Small intestine (tissue), 7 donors: ENCODE results near the gene ZNF653. TPM values are rescaled to one million over a fixed set of nuclear protein-coding genes. Genes with fewer than 3 reads are reported as not detected.
"Not testable (repeated sequence)": the region's sequence is repeated elsewhere in the genome, so short reads cannot be mapped to it uniquely, and the experiment has no call there.

ENCODE experiments used
- DNase-seq, 2 donors: peaks; one replicate each; pipeline versions ENCODE4 v3.0.0 to v3.0.0-alpha.2; 2013
- FAIRE-seq: peaks from 2 replicates; lab custom pipeline; 2012; peaks lifted over from hg19 to GRCh38; lab: Jason Lieb, UNC
- H3K27ac ChIP-seq, 3 donors: one replicate each; pipeline ENCODE4 v1.5.1; 2013; ENCODE audit warnings: low read length in 2 of 3, mild to moderate bottlenecking in 2 of 3, control low read depth in 1 of 3, inconsistent platforms in 1 of 3, low read depth in 1 of 3, moderate library complexity in 1 of 3
- H3K27me3 ChIP-seq, 3 donors: one replicate each; pipeline ENCODE4 v1.6.1; 2013; ENCODE audit warnings: low read length in 3 of 3, inconsistent platforms in 1 of 3; ENCODE audit not compliant: control insufficient read depth in 3 of 3, insufficient read depth in 3 of 3
- H3K36me3 ChIP-seq, 3 donors: one replicate each; pipeline ENCODE4 v1.6.1; 2013; ENCODE audit warnings: low read length in 3 of 3, inconsistent platforms in 1 of 3, low read depth in 1 of 3, mild to moderate bottlenecking in 1 of 3, moderate library complexity in 1 of 3; ENCODE audit not compliant: control insufficient read depth in 3 of 3, insufficient read depth in 2 of 3
- H3K4me1 ChIP-seq, 3 donors: one replicate each; pipeline ENCODE4 v1.6.1; 2013; ENCODE audit warnings: low read length in 2 of 3, inconsistent platforms in 1 of 3, low read depth in 1 of 3, mild to moderate bottlenecking in 1 of 3, moderate library complexity in 1 of 3; ENCODE audit not compliant: control insufficient read depth in 3 of 3, insufficient read depth in 2 of 3
- H3K4me3 ChIP-seq, 3 donors: one replicate each; pipeline ENCODE4 v1.5.1; 2013; ENCODE audit warnings: low read length in 3 of 3, control low read depth in 1 of 3, inconsistent platforms in 1 of 3, low read depth in 1 of 3, mild to moderate bottlenecking in 1 of 3, moderate library complexity in 1 of 3
- H3K9me3 ChIP-seq, 2 donors: one replicate each; pipeline ENCODE4 v1.6.1; 2013; ENCODE audit warnings: low read depth in 1 of 2, low read length in 1 of 2; ENCODE audit not compliant: control insufficient read depth in 2 of 2, insufficient read depth in 1 of 2
- WGBS, 3 donors: extraction: QIAGEN DNeasy Blood & Tissue Kit; methylation state at CpG; one replicate each; pipeline ENCODE4 v1.1.7; 2013; 5-methylcytosine and 5-hydroxymethylcytosine counted together
- polyA plus RNA-seq, 4 donors: library from polyadenylated mRNA; stranded (reverse) in 3 of 4; unstranded in 1 of 4; fragments of 200-250 nt in 3 of 4; fragments of 120-200 nt in 1 of 4; gene quantifications; one replicate each; pipeline versions ENCODE4 v1.2.1 to v1.2.3, GENCODE V29; 2013
- donor health status: healthy with polysubstance abuse.
- donor health status: control.
- donor health status: control.
- donor health status: Bipolar disorder and iron deficiency.
- donor health status: healthy.

Gene ZNF653
- polyA plus RNA-seq, 4 donors: 7.5 to 25.1 (median 10.4) TPM

- not testable (repeated sequence) for H3K4me3 ChIP-seq, H3K36me3 ChIP-seq, H3K27ac ChIP-seq, H3K27me3 ChIP-seq, DNase-seq, H3K4me1 ChIP-seq, H3K9me3 ChIP-seq, FAIRE-seq
- whole genome bisulfite sequencing, 3 donors: 33 to 60% (median 52%) methylated on average over 8 of the region's 8 CpGs
These were observed 37.3 kb downstream of the ZNF653 start for GRCh38 chr19:11468266-11468845.

GRCh38 chr19:11465600-11465999, 40.0 kb downstream of the ZNF653 start:
- WGBS, 3 donors: 37 to 50% (median 44%) methylated on average over 6 to 8 of the region's 8 CpGs

GRCh38 chr19:11464333-11465265, 41.0 kb downstream of the ZNF653 start:
- no peaks in the 10 kb centered on the region for H3K27me3 ChIP-seq
- no peaks in the 10 kb centered on the region for H3K36me3 ChIP-seq
- H3K4me1 ChIP-seq: no peaks in the 10 kb centered on the region
- WGBS, 3 donors: 67 to 80% (median 72%) methylated on average over 11 of the region's 11 CpGs
- FAIRE-seq (no peak), DNase-seq (no peak)
- H3K9me3 ChIP-seq: no peaks in the 10 kb centered on the region
- no peak overlapping the region for H3K4me3 ChIP-seq
- no peak overlapping the region for H3K27ac ChIP-seq

More at GRCh38 chr19:11465600-11465999, 40.0 kb downstream of the ZNF653 start:
- FAIRE-seq (no peak), DNase-seq (no peak)
- Histone ChIP-seq H3K4me3 (no peak overlapping the region), H3K27me3 (no peaks in the 10 kb centered on the region), H3K4me1 (no peaks in the 10 kb centered on the region), H3K36me3 (no peaks in the 10 kb centered on the region), H3K9me3 (no peaks in the 10 kb centered on the region), H3K27ac (no peak overlapping the region)

- H3K4me1 ChIP-seq: no peaks in the 10 kb centered on the region
- no peak for DNase-seq
- H3K27me3 ChIP-seq: peaks cover 0 to 2% (median 0%) of the 10 kb centered on the region in 3 donors
- 34 to 64% (median 47%) methylated on average over 12 of the region's 12 CpGs for WGBS, 3 donors
- no peaks in the 10 kb centered on the region for H3K36me3 ChIP-seq
- no peaks in the 10 kb centered on the region for H3K9me3 ChIP-seq
- H3K27ac ChIP-seq: no peak overlapping the region
- no peak overlapping the region for H3K4me3 ChIP-seq
- no peak for FAIRE-seq
These were observed 42.2 kb downstream of the ZNF653 start for GRCh38 chr19:11463391-11463790.

- H3K27me3 ChIP-seq: peaks cover 0 to 10% (median 0%) of the 10 kb centered on the region in 3 donors
- H3K4me1 ChIP-seq: no peaks in the 10 kb centered on the region
- WGBS, 3 donors: 47 to 70% (median 52%) methylated on average over 2 of the region's 2 CpGs
These were observed 44.2 kb downstream of the ZNF653 start for GRCh38 chr19:11461453-11461852.

GRCh38 chr19:11460207-11460606, 45.4 kb downstream of the ZNF653 start:
- 28 to 49% (median 46%) methylated on average over 3 to 4 of the region's 4 CpGs for WGBS, 3 donors
- FAIRE-seq (no peak), DNase-seq (no peak)

More at GRCh38 chr19:11461453-11461852, 44.2 kb downstream of the ZNF653 start:
- Histone ChIP-seq H3K36me3 (no peaks in the 10 kb centered on the region), H3K4me3 (no peak overlapping the region), H3K27ac (no peak overlapping the region), H3K9me3 (no peaks in the 10 kb centered on the region)
- FAIRE-seq (no peak), DNase-seq (no peak)

GRCh38 chr19:11458912-11459311, 46.7 kb downstream of the ZNF653 start:
- not testable (repeated sequence) for DNase-seq, H3K36me3 ChIP-seq, H3K4me1 ChIP-seq, H3K9me3 ChIP-seq, H3K27ac ChIP-seq, H3K4me3 ChIP-seq, FAIRE-seq
- peaks cover 0 to 12% (median 0%) of the 10 kb centered on the region in 3 donors for H3K27me3 ChIP-seq
- 69 to 83% (median 74%) methylated on average over 11 of the region's 11 CpGs for WGBS, 3 donors

More at GRCh38 chr19:11460207-11460606, 45.4 kb downstream of the ZNF653 start:
- H3K4me1 ChIP-seq: no peaks in the 10 kb centered on the region
- no peaks in the 10 kb centered on the region for H3K36me3 ChIP-seq
- H3K27me3 ChIP-seq: peaks cover 0 to 10% (median 0%) of the 10 kb centered on the region in 3 donors
- H3K4me3 ChIP-seq: no peak overlapping the region
- H3K9me3 ChIP-seq: no peaks in the 10 kb centered on the region
- no peak overlapping the region for H3K27ac ChIP-seq

- Histone ChIP-seq H3K4me3 (no peak overlapping the region), H3K36me3 (no peaks in the 10 kb centered on the region), H3K9me3 (no peaks in the 10 kb centered on the region), H3K27me3 (peaks cover 0 to 13% (median 0%) of the 10 kb centered on the region in 3 donors), H3K4me1 (no peaks in the 10 kb centered on the region), H3K27ac (no peak overlapping the region)
- FAIRE-seq (no peak), DNase-seq (no peak)
- WGBS, 3 donors: 79 to 85% (median 81%) methylated on average over 19 of the region's 19 CpGs
These were observed 47.3 kb downstream of the ZNF653 start for GRCh38 chr19:11458236-11458900.
